Muscle of leg (tissue), 11 donors: Measurements from ENCODE around the gene MRPS2. TPM values are rescaled to one million over a fixed set of nuclear protein-coding genes. Genes with fewer than 3 reads are reported as not detected.
"Not testable (repeated sequence)": the region's sequence is repeated elsewhere in the genome, so short reads cannot be mapped to it uniquely, and the experiment has no call there.

Experiments used
- DNase-seq: peaks from one replicate; pipeline ENCODE4 v3.0.0; 2013
- H3K27ac ChIP-seq: one replicate; pipeline ENCODE4 v1.5.1; 2013; ENCODE audit warnings: mild to moderate bottlenecking, low read length, control low read depth
- H3K27me3 ChIP-seq: one replicate; pipeline ENCODE4 v1.6.1; 2013; ENCODE audit warnings: low read length; ENCODE audit not compliant: control insufficient read depth, insufficient read depth
- H3K36me3 ChIP-seq: one replicate; pipeline ENCODE4 v1.6.1; 2013; ENCODE audit warnings: low read length; ENCODE audit not compliant: control insufficient read depth, insufficient read depth
- H3K4me1 ChIP-seq: one replicate; pipeline ENCODE4 v1.6.1; 2013; ENCODE audit warnings: low read length; ENCODE audit not compliant: control insufficient read depth, insufficient read depth
- H3K4me3 ChIP-seq: one replicate; pipeline ENCODE4 v1.5.1; 2013; ENCODE audit warnings: low read length, control low read depth
- H3K9me3 ChIP-seq: replicated peaks from 2 replicates; pipeline ENCODE4 v1.6.1; 2013; ENCODE audit warnings: low read depth, low read length; ENCODE audit not compliant: control insufficient read depth
- WGBS: methylation state at CpG from one replicate; pipeline ENCODE4 v1.1.5; 2013; ENCODE audit warnings: missing lambda C conversion rate; ENCODE audit not compliant: insufficient coverage; 5-methylcytosine and 5-hydroxymethylcytosine counted together
- polyA plus RNA-seq, 8 donors: library from polyadenylated mRNA; unstranded; fragments of 120-200 nt; gene quantifications; one replicate each; pipeline versions ENCODE4 v1.2.1 to v1.2.3, GENCODE V29; 2013; ENCODE audit warnings: inconsistent platforms in 1 of 8, low replicate concordance in 1 of 8; ENCODE audit not compliant: insufficient read length in 8 of 8, insufficient read depth in 1 of 8
- total RNA-seq: library from RNA; stranded (reverse); fragments of 120-200 nt; gene quantifications from one replicate; pipeline ENCODE4 v1.2.4, GENCODE V29; 2013

Gene MRPS2
- total and polyA plus RNA-seq, 9 donors = 15.6 to 41.6 (median 34.3) TPM

DNA sequence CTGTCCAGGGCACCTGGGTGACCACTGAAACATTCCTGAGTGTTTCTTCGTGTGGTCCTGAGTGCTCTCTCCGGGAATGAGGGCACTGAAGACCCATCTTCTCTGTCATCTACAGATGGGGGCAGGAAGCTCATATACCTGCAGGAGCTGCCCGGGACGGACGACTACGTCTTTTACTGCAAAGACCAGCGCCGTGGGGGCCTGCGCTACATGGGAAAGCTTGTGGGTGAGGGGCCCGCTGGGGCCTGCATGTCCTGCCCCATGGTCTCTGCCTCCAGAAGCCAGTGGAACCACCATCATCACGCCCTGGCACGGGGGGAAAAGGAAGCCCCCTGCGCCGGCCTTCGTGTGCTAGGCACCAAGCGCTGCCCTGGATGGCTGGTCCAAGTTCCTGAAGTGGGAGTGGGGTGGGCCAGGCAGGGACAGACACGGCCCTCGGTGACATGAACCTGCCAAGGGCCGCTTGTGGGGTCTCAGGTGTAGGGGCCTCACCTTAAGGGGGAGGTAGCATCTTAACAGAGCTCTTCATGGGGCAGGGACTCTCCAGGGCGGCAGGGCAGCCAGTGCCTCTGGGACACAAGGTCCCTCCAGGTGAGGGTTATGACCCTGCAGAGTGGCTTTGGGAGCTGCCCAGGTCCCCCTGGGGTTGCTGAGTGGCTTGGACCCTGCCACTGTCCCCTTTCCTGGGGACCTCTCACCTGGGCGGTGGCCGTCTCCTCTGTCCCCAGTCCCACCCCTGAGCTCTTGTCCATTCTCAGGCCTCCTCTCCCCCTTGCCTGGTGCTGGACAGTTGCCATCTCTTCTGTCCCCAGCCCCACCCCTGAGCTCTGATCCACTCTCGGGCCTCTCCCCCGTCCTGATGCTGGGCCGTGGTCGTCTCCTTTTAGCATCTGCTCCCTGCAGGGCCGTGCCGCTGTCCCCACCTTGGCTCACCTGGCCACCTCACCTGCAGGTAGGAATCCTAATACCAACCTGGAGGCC, 47.6 kb downstream of the MRPS2 start:
- 78% methylated on average over 26 of the region's 28 CpGs for WGBS
- H3K36me3 ChIP-seq = no peaks in the 10 kb centered on the region
- no peaks in the 10 kb centered on the region for H3K4me1 ChIP-seq
- no peaks in the 10 kb centered on the region for H3K9me3 ChIP-seq
- H3K4me3 ChIP-seq = no peak overlapping the region
- H3K27ac ChIP-seq = no peak overlapping the region
- H3K27me3 ChIP-seq = peaks cover 3% of the 10 kb centered on the region
- DNase-seq = no peak

- not testable (repeated sequence) for H3K4me3 ChIP-seq, H3K27ac ChIP-seq, H3K9me3 ChIP-seq, H3K4me1 ChIP-seq, H3K27me3 ChIP-seq, DNase-seq, H3K36me3 ChIP-seq
- WGBS = 81% methylated on average over 22 of the region's 28 CpGs
Observed at GRCh38 chr9:135549478-135550343, 49.2 kb downstream of the MRPS2 start.

- H3K27me3 ChIP-seq = peaks cover 2% of the 10 kb centered on the region
Observed at GRCh38 chr9:135550344-135550918, 49.9 kb downstream of the MRPS2 start.

DNA sequence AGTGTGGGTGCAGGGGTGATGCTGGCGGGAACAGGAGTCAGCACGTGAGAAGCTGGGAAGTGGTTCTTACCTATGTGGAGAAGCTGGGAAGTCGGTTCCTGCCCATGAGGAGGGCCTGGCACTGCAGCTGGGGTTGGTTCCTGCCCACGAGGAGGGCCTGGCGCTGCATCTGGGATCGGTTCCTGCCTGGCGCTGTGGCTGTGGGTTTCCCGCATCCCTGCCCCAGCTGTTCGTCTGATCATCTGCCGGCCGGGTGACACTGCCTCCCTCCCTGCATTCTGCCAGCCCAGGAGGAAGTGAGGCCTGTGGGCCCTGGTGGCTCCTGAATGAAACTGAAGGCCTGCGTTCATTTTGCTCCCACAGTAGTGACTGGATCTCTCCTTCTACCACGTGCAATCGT, 50.5 kb downstream of the MRPS2 start:
- Histone ChIP-seq H3K27me3 (peaks cover 2% of the 10 kb centered on the region), H3K27ac (no peak overlapping the region), H3K4me1 (no peaks in the 10 kb centered on the region), H3K36me3 (no peaks in the 10 kb centered on the region), H3K4me3 (no peak overlapping the region), H3K9me3 (no peaks in the 10 kb centered on the region)
- WGBS = 49% methylated on average over 13 of the region's 14 CpGs
- no peak for DNase-seq

More at GRCh38 chr9:135550344-135550918, 49.9 kb downstream of the MRPS2 start:
- Histone ChIP-seq H3K4me3 (no peak overlapping the region), H3K27ac (no peak overlapping the region), H3K36me3 (no peaks in the 10 kb centered on the region), H3K4me1 (no peaks in the 10 kb centered on the region), H3K9me3 (no peaks in the 10 kb centered on the region)
- 79% methylated on average over 10 of the region's 17 CpGs for WGBS
- no peak for DNase-seq

- WGBS = 87% methylated on average over 5 of the region's 13 CpGs
- no peaks in the 10 kb centered on the region for H3K4me1 ChIP-seq
- DNase-seq = no peak
- H3K27ac ChIP-seq = no peak overlapping the region
- no peak overlapping the region for H3K4me3 ChIP-seq
- H3K9me3 ChIP-seq = no peaks in the 10 kb centered on the region
- peaks cover 2% of the 10 kb centered on the region for H3K27me3 ChIP-seq
- H3K36me3 ChIP-seq = no peaks in the 10 kb centered on the region
Observed at GRCh38 chr9:135551456-135551855, 51.0 kb downstream of the MRPS2 start.

- Histone ChIP-seq H3K27ac (no peak overlapping the region), H3K4me3 (no peak overlapping the region), H3K4me1 (no peaks in the 10 kb centered on the region), H3K36me3 (no peaks in the 10 kb centered on the region), H3K9me3 (no peaks in the 10 kb centered on the region), H3K27me3 (peaks cover 2% of the 10 kb centered on the region)
- DNase-seq = no peak
- 78% methylated on average over 13 of the region's 18 CpGs for WGBS
Observed at GRCh38 chr9:135552021-135552697, 51.7 kb downstream of the MRPS2 start.

GRCh38 chr9:135552698-135553171, 52.3 kb downstream of the MRPS2 start:
- Histone ChIP-seq H3K4me3 (no peak overlapping the region), H3K4me1 (no peaks in the 10 kb centered on the region), H3K27ac (no peak overlapping the region), H3K36me3 (no peaks in the 10 kb centered on the region), H3K9me3 (no peaks in the 10 kb centered on the region), H3K27me3 (peaks cover 2% of the 10 kb centered on the region)
- 96% methylated on average over 8 of the region's 19 CpGs for WGBS
- DNase-seq = no peak

Other genes with a start within 250 kb of the MRPS2 start
- 10.2 TPM for gene PPP1R26, start 20.9 kb upstream of the MRPS2 start, total RNA-seq
- gene PPP1R26, start 20.9 kb upstream of the MRPS2 start, polyA plus RNA-seq = 10 to 100 TPM in 7 of 8 donors, 1 to 10 TPM in 1; 9.7 to 15.7 (median 13.7) TPM
- not detected for gene LCN1, start 20.8 kb downstream of the MRPS2 start, total RNA-seq
- under 1 TPM in 1 of 8 donors, not detected in 7; 0.23 TPM for gene LCN1, start 20.8 kb downstream of the MRPS2 start, polyA plus RNA-seq
- gene OBP2A, start 45.4 kb downstream of the MRPS2 start, total RNA-seq = not detected
- not detected for gene OBP2A, start 45.4 kb downstream of the MRPS2 start, polyA plus RNA-seq
- not detected for gene PAEP, start 61.1 kb downstream of the MRPS2 start, total RNA-seq
- 1 to 10 TPM in 2 of 8 donors, under 1 TPM in 3, not detected in 3; 0.30 to 1.4 (median 0.35) TPM for gene PAEP, start 61.1 kb downstream of the MRPS2 start, polyA plus RNA-seq
- not detected for gene GLT6D1, start 138.9 kb downstream of the MRPS2 start, total RNA-seq
- gene GLT6D1, start 138.9 kb downstream of the MRPS2 start, polyA plus RNA-seq = not detected
- gene LCN9, start 162.6 kb downstream of the MRPS2 start, total RNA-seq = not detected
- gene LCN9, start 162.6 kb downstream of the MRPS2 start, polyA plus RNA-seq = not detected
- not detected for gene SOHLH1, start 198.8 kb downstream of the MRPS2 start, total RNA-seq
- gene SOHLH1, start 198.8 kb downstream of the MRPS2 start, polyA plus RNA-seq = under 1 TPM in 6 of 8 donors, not detected in 2; 0.13 to 0.31 (median 0.17) TPM
- 3.2 TPM for gene KCNT1, start 201.5 kb downstream of the MRPS2 start, total RNA-seq
- 10 to 100 TPM in 2 of 8 donors, 1 to 10 TPM in 6; 4.1 to 13.1 (median 8.4) TPM for gene KCNT1, start 201.5 kb downstream of the MRPS2 start, polyA plus RNA-seq